Measurements from ENCODE around the gene NISCH.

The NISCH gene

DNA sequence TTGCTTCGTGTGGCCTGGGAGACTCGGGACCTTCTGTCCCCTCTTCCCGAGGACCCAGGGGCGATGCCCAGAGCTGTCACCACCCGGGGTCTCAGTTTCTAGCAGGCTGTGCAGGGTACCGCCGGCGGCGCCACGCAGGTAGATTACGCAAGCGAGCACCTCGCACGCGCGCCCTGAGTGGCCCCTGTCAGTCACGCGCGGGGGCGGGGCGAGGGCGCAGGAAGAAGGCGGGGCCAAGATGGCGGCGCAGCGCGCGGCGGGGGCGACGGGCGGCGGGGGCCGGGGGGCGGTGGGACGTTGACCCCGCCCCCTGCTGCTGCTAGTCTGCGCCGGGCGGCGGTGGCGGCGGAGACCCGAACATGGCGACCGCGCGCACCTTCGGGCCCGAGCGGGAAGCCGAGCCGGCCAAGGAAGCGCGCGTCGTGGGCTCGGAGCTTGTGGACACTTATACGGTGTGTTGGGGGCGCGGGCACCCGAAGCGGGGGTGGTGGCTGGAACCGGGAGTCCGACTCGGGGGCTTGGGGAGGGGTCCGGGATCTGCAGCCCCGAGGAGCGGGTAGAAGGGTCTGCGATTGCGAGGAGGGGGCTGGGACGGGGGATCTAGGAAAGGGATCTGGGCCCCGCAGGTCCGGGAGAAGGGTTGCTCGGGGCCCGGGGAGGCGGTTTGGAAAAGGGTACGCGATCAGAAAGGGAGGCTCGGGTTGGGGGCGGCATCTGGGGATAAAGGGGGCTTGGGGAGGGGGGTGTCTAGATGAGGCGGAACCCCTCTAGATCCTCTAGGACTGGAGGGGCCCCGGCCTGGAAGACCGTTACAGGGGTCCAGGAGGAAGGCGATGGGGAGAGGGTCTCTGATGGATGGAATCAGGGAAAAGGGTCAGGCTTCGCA is at the start of gene NISCH:
NISCH (plus strand) TSS at position 322 of the 886 bp plus-strand sequence; CDS start at position 360, 38 bp downstream.
- DNase-seq (ENCODE audit: low read depth in 1 of 2, low spot score in 1 of 2) = peak; percentile 96 to 97

- no peak for DNase-seq (ENCODE audit: low read depth in 1 of 2, low spot score in 1 of 2)
Observed at GRCh38 chr3:52406231-52406661, 49.2 kb upstream of the NISCH start.

DNA sequence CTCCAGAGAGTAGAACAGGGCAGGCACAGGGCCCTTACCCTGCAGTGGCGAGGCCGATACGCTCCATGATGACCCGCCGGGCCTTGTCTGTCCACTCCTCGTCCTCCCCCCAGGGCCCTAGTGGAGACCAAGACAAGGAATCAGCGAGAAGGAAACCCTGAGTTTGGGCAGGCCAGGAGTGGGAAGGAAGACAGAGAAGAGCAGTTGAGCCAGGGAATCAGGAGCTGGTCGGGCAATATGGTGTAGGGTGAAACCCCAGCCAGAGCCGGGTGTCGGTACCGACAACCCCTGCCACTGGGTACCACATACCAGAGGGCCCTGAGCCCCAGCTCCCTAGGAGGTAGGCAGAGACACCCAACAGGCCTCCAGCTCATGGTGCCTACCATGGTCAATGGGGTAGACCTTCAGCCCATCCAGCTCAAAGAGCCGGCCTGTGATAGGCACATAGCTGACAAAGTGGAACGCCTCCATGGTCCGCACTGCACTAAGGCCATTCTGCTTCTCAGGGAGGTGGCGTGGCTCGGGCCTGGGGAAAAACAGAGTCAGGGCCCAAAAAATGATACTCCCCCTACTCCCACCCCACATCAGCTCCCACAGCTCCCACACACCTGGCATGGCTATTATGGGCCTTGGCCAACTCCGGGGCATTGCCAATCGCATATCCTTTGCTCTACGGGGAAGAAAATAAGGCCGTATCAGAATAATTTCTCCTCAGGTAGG is 48.5 kb upstream of the NISCH start:
- no peak for DNase-seq (ENCODE audit: low read depth in 1 of 2, low spot score in 1 of 2)

GRCh38 chr3:52407779-52408178 is 47.6 kb upstream of the NISCH start:
- DNase-seq (ENCODE audit: low read depth in 1 of 2, low spot score in 1 of 2) = no peak

DNA sequence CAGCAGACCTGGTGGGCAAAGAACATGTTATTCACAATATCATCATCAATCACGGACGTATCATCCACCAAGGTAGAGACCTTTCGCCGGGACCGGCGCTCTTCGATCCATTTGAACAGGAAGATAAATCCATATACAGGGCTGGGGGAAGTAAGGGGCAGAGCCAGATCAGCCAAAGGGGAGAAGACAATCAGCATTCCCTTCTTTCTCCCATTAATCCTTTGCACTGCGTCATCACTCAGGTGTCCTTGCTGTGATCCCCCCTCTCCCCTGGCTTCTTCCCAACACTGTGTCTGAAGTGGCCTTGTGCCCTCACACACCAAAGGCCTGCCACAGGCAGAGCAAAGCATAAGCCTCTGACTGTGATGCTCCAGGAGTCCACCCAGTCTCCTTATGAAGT is 46.9 kb upstream of the NISCH start:
- DNase-seq (ENCODE audit: low read depth in 1 of 2, low spot score in 1 of 2) = no peak

- no peak for DNase-seq (ENCODE audit: low read depth in 1 of 2, low spot score in 1 of 2)
Observed at GRCh38 chr3:52415800-52416199, 39.6 kb upstream of the NISCH start.

- DNase-seq (ENCODE audit: low read depth in 1 of 2, low spot score in 1 of 2) = no peak
Observed at GRCh38 chr3:52420388-52420787, 35.0 kb upstream of the NISCH start.

DNA sequence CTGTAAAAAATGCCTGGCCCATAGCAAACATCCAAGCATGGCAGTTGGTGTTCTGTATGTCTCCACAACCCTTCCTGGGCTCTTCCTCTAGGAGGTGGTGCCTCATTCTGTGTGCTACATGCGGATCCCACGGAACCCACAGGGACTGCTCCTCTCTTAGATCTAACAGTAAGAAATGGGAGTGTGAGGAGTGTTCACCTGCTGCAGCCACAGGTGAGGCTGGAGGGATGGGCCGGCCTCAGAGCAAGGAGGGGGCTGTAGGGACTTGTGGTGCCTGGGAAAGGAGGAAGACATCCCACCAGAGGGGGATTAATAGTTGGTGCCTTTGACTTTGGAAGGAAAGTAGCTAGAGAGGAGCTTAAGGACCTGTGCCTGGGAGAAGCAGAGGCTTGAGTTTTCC is 32.7 kb upstream of the NISCH start:
- no peak for DNase-seq (ENCODE audit: low read depth in 1 of 2, low spot score in 1 of 2)

- no peak for DNase-seq (ENCODE audit: low read depth in 1 of 2, low spot score in 1 of 2)
Observed at GRCh38 chr3:52423173-52423572, 32.2 kb upstream of the NISCH start.

- DNase-seq (ENCODE audit: low read depth in 1 of 2, low spot score in 1 of 2) = no peak
Observed at GRCh38 chr3:52428151-52429005, 27.0 kb upstream of the NISCH start.

GRCh38 chr3:52429031-52429430 is 26.4 kb upstream of the NISCH start:
- no peak for DNase-seq (ENCODE audit: low read depth in 1 of 2, low spot score in 1 of 2)

DNA sequence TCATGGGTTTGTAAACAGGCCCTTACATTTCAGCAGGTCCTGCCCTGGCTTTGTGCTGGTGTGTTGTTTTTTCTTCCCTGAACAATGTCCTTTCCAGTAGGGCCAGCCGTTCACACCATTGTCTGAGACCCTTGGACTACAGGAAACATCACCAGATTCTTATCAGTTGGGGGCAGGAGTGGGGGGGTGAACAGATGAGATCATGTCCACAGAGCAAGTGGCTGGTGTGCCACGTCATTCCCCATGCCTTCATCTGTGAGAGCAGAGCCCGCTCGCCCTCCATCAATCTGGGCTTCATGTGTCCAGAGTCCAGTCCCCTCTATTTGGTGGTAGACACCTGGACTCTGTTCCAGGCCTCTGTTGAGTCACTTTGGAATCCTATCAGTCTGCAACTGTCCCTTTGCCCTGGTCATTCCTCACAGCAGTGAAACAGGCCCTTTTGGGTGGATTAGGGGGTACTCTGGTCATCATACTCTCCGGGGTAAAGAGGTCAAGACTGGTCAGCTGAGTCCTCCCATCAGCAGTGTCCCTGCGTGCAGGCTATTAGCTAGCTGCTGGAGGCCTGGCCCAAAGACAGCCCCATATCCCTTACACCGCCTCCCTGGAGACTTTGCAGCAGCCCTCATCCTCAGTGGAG is 25.5 kb upstream of the NISCH start:
- no peak for DNase-seq (ENCODE audit: low read depth in 1 of 2, low spot score in 1 of 2)

GRCh38 chr3:52430416-52430810 is 25.0 kb upstream of the NISCH start:
- DNase-seq (ENCODE audit: low read depth in 1 of 2, low spot score in 1 of 2) = no peak

- no peak for DNase-seq (ENCODE audit: low read depth in 1 of 2, low spot score in 1 of 2)
Observed at GRCh38 chr3:52431459-52432223, 23.8 kb upstream of the NISCH start.

DNA sequence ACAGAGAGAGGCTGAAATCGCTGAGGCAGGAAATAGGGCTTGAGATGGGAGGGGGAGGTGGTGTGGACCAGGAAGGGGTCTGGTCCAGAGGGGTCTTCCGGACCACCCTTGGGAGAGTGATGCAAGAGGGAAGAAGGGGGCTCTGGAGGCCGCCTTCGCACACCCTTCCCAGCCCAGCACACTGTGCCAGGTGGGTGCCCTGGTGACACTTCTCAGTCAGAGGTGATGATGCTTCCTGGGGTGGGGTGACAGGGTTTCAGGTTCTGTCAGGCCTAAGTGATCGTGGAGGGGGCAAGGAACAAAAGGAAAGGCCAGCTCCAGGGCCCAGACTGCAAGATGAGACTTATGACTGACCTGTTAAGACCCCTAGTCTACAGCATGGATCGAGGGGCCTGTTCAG is 23.2 kb upstream of the NISCH start:
- DNase-seq (ENCODE audit: low read depth in 1 of 2, low spot score in 1 of 2) = no peak

DNA sequence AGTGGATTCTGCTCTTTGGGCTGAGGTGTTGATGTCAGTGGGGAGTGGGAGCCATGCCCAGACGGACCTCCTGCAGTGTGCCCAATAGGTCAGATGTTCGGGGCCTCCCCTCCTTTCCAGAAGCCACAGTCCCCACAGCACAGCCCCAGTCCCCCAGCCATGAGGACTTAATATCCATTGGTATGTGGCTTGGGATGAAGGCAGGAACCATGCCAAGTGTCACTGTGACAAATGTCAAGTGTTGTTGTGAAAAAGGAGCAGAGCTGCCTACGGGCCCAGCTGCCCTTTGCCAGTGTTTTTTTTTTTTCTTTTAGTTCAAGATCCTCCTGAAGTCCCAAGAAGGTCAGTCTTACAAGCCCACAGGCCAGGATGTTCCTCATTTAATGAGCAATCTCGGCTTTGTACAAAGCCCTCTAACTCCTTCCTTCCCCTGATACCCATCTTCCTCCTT is 22.7 kb upstream of the NISCH start:
- no peak for DNase-seq (ENCODE audit: low read depth in 1 of 2, low spot score in 1 of 2)

GRCh38 chr3:52433328-52433995 is 21.9 kb upstream of the NISCH start:
- DNase-seq (ENCODE audit: low read depth in 1 of 2, low spot score in 1 of 2) = no peak

- no peak for DNase-seq (ENCODE audit: low read depth in 1 of 2, low spot score in 1 of 2)
Observed at GRCh38 chr3:52433996-52434479, 21.4 kb upstream of the NISCH start.

- no peak for DNase-seq (ENCODE audit: low read depth in 1 of 2, low spot score in 1 of 2)
Observed at GRCh38 chr3:52434491-52435115, 20.8 kb upstream of the NISCH start.
